DND-41 (cell line): ENCODE data around the gene CTDP1.

Experiments used
- ATAC-seq: fragments of 200-7000 bp; cut with Tn5 transposase; 3 replicates; pipeline ENCODE4 v1.9.1; 2021; ENCODE audit warnings: low read depth; ENCODE audit not compliant: insufficient read depth
- DNase-seq: peaks from one replicate; pipeline ENCODE4 v3.0.0-alpha.2; 2020
- H2AFZ ChIP-seq: 2 replicates; pipeline ENCODE4 v1.6.0; 2012; ENCODE audit warnings: low read depth, low read length
- H3K27ac ChIP-seq: 2 replicates; pipeline ENCODE4 v1.5.1; 2012; ENCODE audit warnings: low read length, inconsistent platforms
- H3K27me3 ChIP-seq: fragments of 200-600 bp; sonication (generic); 2 replicates; pipeline ENCODE4 v1.6.0; 2012; ENCODE audit warnings: low read length, mild to moderate bottlenecking, inconsistent platforms; ENCODE audit not compliant: insufficient read depth, poor library complexity
- H3K36me3 ChIP-seq: 2 replicates; pipeline ENCODE4 v1.5.1; 2012; ENCODE audit warnings: low read length, inconsistent platforms; ENCODE audit not compliant: insufficient read depth
- H3K4me1 ChIP-seq: 2 replicates; pipeline ENCODE4 v1.5.1; 2012; ENCODE audit warnings: mild to moderate bottlenecking, low read length; ENCODE audit not compliant: insufficient read depth
- H3K4me2 ChIP-seq: 2 replicates; pipeline ENCODE4 v1.6.0; 2012; ENCODE audit warnings: mild to moderate bottlenecking, moderate library complexity, low read length, inconsistent platforms; ENCODE audit not compliant: insufficient read depth
- H3K4me3 ChIP-seq, 2 experiments: fragments of 200-600 bp in 1 of 2; shearing (Covaris generic) in 1 of 2; 2 replicates each; pipeline ENCODE4 v1.5.1; 2012 to 2016; ENCODE audit warnings: inconsistent platforms in 2 of 2, low read length in 2 of 2, mild to moderate bottlenecking in 2 of 2, low read depth in 1 of 2, moderate library complexity in 1 of 2
- H3K79me2 ChIP-seq: 2 replicates; pipeline ENCODE4 v1.6.0; 2012; ENCODE audit warnings: low read length, inconsistent platforms; ENCODE audit not compliant: insufficient read depth
- H3K9ac ChIP-seq: 2 replicates; pipeline ENCODE4 v1.6.0; 2012; ENCODE audit warnings: low read depth, mild to moderate bottlenecking, inconsistent platforms, low read length, moderate library complexity
- H3K9me3 ChIP-seq: 2 replicates; pipeline ENCODE4 v1.5.1; 2012; ENCODE audit warnings: low read length, moderate library complexity, mild to moderate bottlenecking, inconsistent platforms; ENCODE audit not compliant: insufficient read depth, severe bottlenecking
- H4K20me1 ChIP-seq: 2 replicates; pipeline ENCODE4 v1.6.0; 2012; ENCODE audit warnings: low read length; ENCODE audit not compliant: insufficient read depth
- EZH2 ChIP-seq: IDR thresholded peaks from 3 replicates; pipeline ENCODE4 v1.6.1; 2012; ENCODE audit warnings: borderline replicate concordance, low read depth, mild to moderate bottlenecking, moderate library complexity, low read length, inconsistent platforms; ENCODE audit not compliant: severe bottlenecking
- TF ChIP-seq, protein P1 (sequence below): IDR thresholded peaks from 2 replicates; pipeline ENCODE4 v1.5.1; 2012; ENCODE audit warnings: borderline replicate concordance, low read length, moderate library complexity, mild to moderate bottlenecking; ENCODE audit not compliant: poor library complexity, severe bottlenecking; ENCODE audit errors: extremely low read depth

Gene CTDP1

GRCh38 chr18:79712206-79712857, 32.7 kb downstream of the CTDP1 start:
- H3K36me3 ChIP-seq: peaks cover 94% of the 10 kb centered on the region
- no peaks in the 10 kb centered on the region for H3K4me1 ChIP-seq

DNA sequence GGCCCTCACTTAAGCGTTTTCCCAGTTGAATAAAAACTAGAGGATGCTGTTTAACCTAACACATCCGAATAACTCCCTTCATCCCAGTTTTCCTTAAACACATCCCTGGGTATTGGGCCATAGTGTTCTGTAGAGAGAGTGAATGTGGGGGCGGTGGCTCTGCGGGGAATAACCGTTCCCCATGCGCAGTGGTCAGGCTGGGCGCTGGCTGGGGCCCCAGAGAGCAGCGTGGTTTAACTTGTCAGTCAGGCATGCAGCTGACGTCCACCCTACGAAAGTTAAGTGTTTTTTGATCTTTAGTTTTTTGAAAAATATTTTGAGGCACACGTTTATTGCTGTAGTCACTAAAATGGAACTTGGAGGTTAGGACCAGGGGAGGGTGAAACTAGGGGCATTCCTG, 33.7 kb downstream of the CTDP1 start:
- H3K79me2 ChIP-seq: no peaks in the 10 kb centered on the region
- H3K4me3 ChIP-seq: no peak overlapping the region
- no peak overlapping the region for H3K27ac ChIP-seq
- H3K9ac ChIP-seq: no peak overlapping the region
- no peak for TF ChIP-seq EZH2
- TF ChIP-seq, protein P1, sequence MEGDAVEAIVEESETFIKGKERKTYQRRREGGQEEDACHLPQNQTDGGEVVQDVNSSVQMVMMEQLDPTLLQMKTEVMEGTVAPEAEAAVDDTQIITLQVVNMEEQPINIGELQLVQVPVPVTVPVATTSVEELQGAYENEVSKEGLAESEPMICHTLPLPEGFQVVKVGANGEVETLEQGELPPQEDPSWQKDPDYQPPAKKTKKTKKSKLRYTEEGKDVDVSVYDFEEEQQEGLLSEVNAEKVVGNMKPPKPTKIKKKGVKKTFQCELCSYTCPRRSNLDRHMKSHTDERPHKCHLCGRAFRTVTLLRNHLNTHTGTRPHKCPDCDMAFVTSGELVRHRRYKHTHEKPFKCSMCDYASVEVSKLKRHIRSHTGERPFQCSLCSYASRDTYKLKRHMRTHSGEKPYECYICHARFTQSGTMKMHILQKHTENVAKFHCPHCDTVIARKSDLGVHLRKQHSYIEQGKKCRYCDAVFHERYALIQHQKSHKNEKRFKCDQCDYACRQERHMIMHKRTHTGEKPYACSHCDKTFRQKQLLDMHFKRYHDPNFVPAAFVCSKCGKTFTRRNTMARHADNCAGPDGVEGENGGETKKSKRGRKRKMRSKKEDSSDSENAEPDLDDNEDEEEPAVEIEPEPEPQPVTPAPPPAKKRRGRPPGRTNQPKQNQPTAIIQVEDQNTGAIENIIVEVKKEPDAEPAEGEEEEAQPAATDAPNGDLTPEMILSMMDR: no peak
- H3K4me1 ChIP-seq: no peaks in the 10 kb centered on the region
- H3K4me2 ChIP-seq: no peak overlapping the region
- ATAC-seq (no peak), DNase-seq (no peak)
- peaks cover 12% of the 10 kb centered on the region; the same call in 1 of the 2 replicates for H4K20me1 ChIP-seq
- H3K36me3 ChIP-seq: peaks cover 94% of the 10 kb centered on the region
- no peaks in the 10 kb centered on the region for H3K9me3 ChIP-seq
- H3K27me3 ChIP-seq: no peaks in the 10 kb centered on the region
- no peak overlapping the region for H2AFZ ChIP-seq

More at GRCh38 chr18:79712206-79712857, 32.7 kb downstream of the CTDP1 start:
- no peaks in the 10 kb centered on the region for H3K9me3 ChIP-seq
- no peaks in the 10 kb centered on the region; the same call in 1 of the 2 replicates for H3K79me2 ChIP-seq
- ATAC-seq (no peak), DNase-seq (no peak)
- no peak overlapping the region for H3K4me3 ChIP-seq
- no peaks in the 10 kb centered on the region for H3K27me3 ChIP-seq
- no peak overlapping the region for H3K4me2 ChIP-seq
- H2AFZ ChIP-seq: no peak overlapping the region
- H3K9ac ChIP-seq: no peak overlapping the region
- no peak overlapping the region for H3K27ac ChIP-seq
- H4K20me1 ChIP-seq: peaks cover 19% of the 10 kb centered on the region; the same call in 1 of the 2 replicates
- TF ChIP-seq, protein P1: no peak
- TF ChIP-seq EZH2: no peak

GRCh38 chr18:79714531-79715240, 35.1 kb downstream of the CTDP1 start:
- Histone ChIP-seq H3K79me2 (no peaks in the 10 kb centered on the region), H3K36me3 (peaks cover 98% of the 10 kb centered on the region), H4K20me1 (peaks cover 15% of the 10 kb centered on the region), H3K9me3 (no peaks in the 10 kb centered on the region), H3K27me3 (no peaks in the 10 kb centered on the region), H2AFZ (no peak overlapping the region), H3K4me1 (no peaks in the 10 kb centered on the region), H3K9ac (no peak overlapping the region), H3K4me3 (no peak overlapping the region), H3K27ac (no peak overlapping the region), H3K4me2 (no peak overlapping the region)
- ATAC-seq (no peak), DNase-seq (no peak)
- TF ChIP-seq, protein P1: no peak
- TF ChIP-seq EZH2: no peak
